ACC112 (cell line): ENCODE data around the gene DERL3.

Experiments
- H2AFZ ChIP-seq: fragments of 200-600 bp; sonication (generic); one replicate; pipeline ENCODE4 v1.6.0; 2017; ENCODE audit warnings: antibody characterized with exemption, low read length; ENCODE audit not compliant: unreplicated experiment
- H3K27ac ChIP-seq: fragments of 200-600 bp; sonication (generic); 2 replicates; pipeline ENCODE4 v1.5.1; 2014; ENCODE audit warnings: low read depth, mild to moderate bottlenecking, antibody characterized with exemption, low read length, moderate library complexity
- H3K27me3 ChIP-seq: fragments of 200-600 bp; sonication (generic); 2 replicates; pipeline ENCODE4 v1.6.1; 2014; ENCODE audit warnings: mild to moderate bottlenecking, antibody characterized with exemption, low read length, moderate library complexity, mixed read lengths; ENCODE audit not compliant: insufficient read depth
- H3K36me3 ChIP-seq: fragments of 200-600 bp; sonication (generic); 2 replicates; pipeline ENCODE4 v1.6.1; 2016; ENCODE audit warnings: mild to moderate bottlenecking, antibody characterized with exemption, low read length, moderate library complexity, mixed read lengths; ENCODE audit not compliant: insufficient read depth
- H3K4me1 ChIP-seq: fragments of 200-600 bp; sonication (generic); one replicate; pipeline ENCODE4 v1.6.1; 2016; ENCODE audit warnings: low read length, mixed read lengths; ENCODE audit not compliant: insufficient read depth, unreplicated experiment, control insufficient read depth
- H3K4me3 ChIP-seq: fragments of 200-600 bp; sonication (generic); 2 replicates; pipeline ENCODE4 v1.5.1; 2014; ENCODE audit warnings: mild to moderate bottlenecking, low read depth, low read length
- H3K79me2 ChIP-seq: fragments of 200-600 bp; sonication (generic); one replicate; pipeline ENCODE4 v1.6.0; 2016; ENCODE audit warnings: low read length; ENCODE audit not compliant: control insufficient read depth, unreplicated experiment, insufficient read depth

Gene DERL3

GRCh38 chr22:23828800-23829680 is 9.8 kb downstream of the DERL3 start:
- Histone ChIP-seq H3K27me3 (no peaks in the 10 kb centered on the region), H2AFZ (no peak overlapping the region), H3K4me1 (peaks cover 15% of the 10 kb centered on the region), H3K79me2 (no peaks in the 10 kb centered on the region), H3K36me3 (no peaks in the 10 kb centered on the region), H3K27ac (no peak overlapping the region), H3K4me3 (no peak overlapping the region)

- no peak overlapping the region for H3K27ac ChIP-seq
- H3K36me3 ChIP-seq, result no peaks in the 10 kb centered on the region
- no peak overlapping the region for H2AFZ ChIP-seq
- H3K79me2 ChIP-seq, result no peaks in the 10 kb centered on the region
- no peak overlapping the region for H3K4me3 ChIP-seq
- H3K27me3 ChIP-seq, result no peaks in the 10 kb centered on the region
- H3K4me1 ChIP-seq, result peaks cover 26% of the 10 kb centered on the region
These were observed 11.3 kb downstream of the DERL3 start for GRCh38 chr22:23827351-23827995.

GRCh38 chr22:23826510-23827350 is 12.1 kb downstream of the DERL3 start:
- peak overlapping the region; percentile 49 for H3K27ac ChIP-seq
- H3K4me1 ChIP-seq, result peaks cover 26% of the 10 kb centered on the region
- H2AFZ ChIP-seq, result no peak overlapping the region
- no peaks in the 10 kb centered on the region for H3K36me3 ChIP-seq
- no peaks in the 10 kb centered on the region for H3K27me3 ChIP-seq
- H3K4me3 ChIP-seq, result no peak overlapping the region
- H3K79me2 ChIP-seq, result no peaks in the 10 kb centered on the region

GRCh38 chr22:23825246-23825905 is 13.4 kb downstream of the DERL3 start:
- peaks cover 26% of the 10 kb centered on the region for H3K4me1 ChIP-seq
- no peaks in the 10 kb centered on the region for H3K36me3 ChIP-seq
- H3K27ac ChIP-seq, result peak overlapping the region; percentile 49
- no peak overlapping the region for H2AFZ ChIP-seq
- no peaks in the 10 kb centered on the region for H3K79me2 ChIP-seq
- no peaks in the 10 kb centered on the region for H3K27me3 ChIP-seq
- H3K4me3 ChIP-seq, result no peak overlapping the region

GRCh38 chr22:23824476-23825245 is 14.1 kb downstream of the DERL3 start:
- Histone ChIP-seq H3K27me3 (no peaks in the 10 kb centered on the region), H3K27ac (no peak overlapping the region), H2AFZ (no peak overlapping the region), H3K4me1 (peaks cover 20% of the 10 kb centered on the region), H3K4me3 (no peak overlapping the region), H3K36me3 (no peaks in the 10 kb centered on the region), H3K79me2 (no peaks in the 10 kb centered on the region)

GRCh38 chr22:23823331-23823791 is 15.4 kb downstream of the DERL3 start:
- H3K4me1 ChIP-seq, result peaks cover 14% of the 10 kb centered on the region
- no peaks in the 10 kb centered on the region for H3K27me3 ChIP-seq
- no peaks in the 10 kb centered on the region for H3K79me2 ChIP-seq
- no peaks in the 10 kb centered on the region for H3K36me3 ChIP-seq
- no peak overlapping the region for H3K4me3 ChIP-seq
- no peak overlapping the region for H2AFZ ChIP-seq
- H3K27ac ChIP-seq, result peak overlapping the region; percentile 9; the same call in 1 of the 2 replicates

- Histone ChIP-seq H2AFZ (no peak overlapping the region), H3K79me2 (no peaks in the 10 kb centered on the region), H3K27ac (no peak overlapping the region), H3K4me1 (peaks cover 14% of the 10 kb centered on the region), H3K36me3 (no peaks in the 10 kb centered on the region), H3K4me3 (no peak overlapping the region), H3K27me3 (no peaks in the 10 kb centered on the region)
These were observed 16.6 kb downstream of the DERL3 start for GRCh38 chr22:23822101-23822671.

GRCh38 chr22:23820748-23821211 is 18.0 kb downstream of the DERL3 start:
- no peak overlapping the region for H2AFZ ChIP-seq
- H3K4me3 ChIP-seq, result no peak overlapping the region
- no peaks in the 10 kb centered on the region for H3K79me2 ChIP-seq
- no peaks in the 10 kb centered on the region for H3K27me3 ChIP-seq
- no peak overlapping the region for H3K27ac ChIP-seq
- H3K36me3 ChIP-seq, result no peaks in the 10 kb centered on the region
- H3K4me1 ChIP-seq, result peaks cover 11% of the 10 kb centered on the region

- Histone ChIP-seq H2AFZ (no peak overlapping the region), H3K27ac (no peak overlapping the region), H3K4me3 (no peak overlapping the region), H3K79me2 (no peaks in the 10 kb centered on the region), H3K36me3 (no peaks in the 10 kb centered on the region), H3K4me1 (peaks cover 7% of the 10 kb centered on the region), H3K27me3 (no peaks in the 10 kb centered on the region)
These were observed 20.3 kb downstream of the DERL3 start for GRCh38 chr22:23818541-23818940.
